OCI-LY7 (cell line): ENCODE data around the gene BICC1. TPM values are rescaled to one million over a fixed set of nuclear protein-coding genes. Genes with fewer than 3 reads are reported as not detected.

ENCODE experiments used
- BruUV-seq: library from RNA; stranded (reverse); fragments of 400-500 nt; replicated peaks from 2 replicates; lab custom pipeline; 2021; lab: Mats Ljungman, UMichigan
- CTCF ChIA-PET: fragments of 300-600 bp; sonication (Branson Sonifier 250); formaldehyde crosslinking; loops from one replicate; lab custom pipeline; 2022; ENCODE audit warnings: antibody characterized with exemption; ENCODE audit not compliant: unreplicated experiment; lab: Charles Lee
- POLR2A ChIA-PET: fragments of 300-600 bp; sonication (Branson Sonifier 250); formaldehyde crosslinking; loops from one replicate; lab custom pipeline; 2022; ENCODE audit warnings: antibody characterized with exemption; lab: Charles Lee
- DNase-seq: peaks from one replicate; pipeline ENCODE4 v3.0.0-alpha.2; 2015; ENCODE audit warnings: low spot score
- H2AFZ ChIP-seq: fragments of 200-600 bp; sonication (generic), shearing (Covaris generic); 2 replicates; pipeline ENCODE4 v1.6.1; 2014; ENCODE audit warnings: mild to moderate bottlenecking, antibody characterized with exemption, low read length, moderate library complexity
- H3K27ac ChIP-seq: fragments of 200-600 bp; sonication (generic); 2 replicates; pipeline ENCODE4 v1.5.1; 2014; ENCODE audit warnings: mixed run types, low read depth, mild to moderate bottlenecking, moderate library complexity, low read length, inconsistent platforms; ENCODE audit not compliant: poor library complexity, severe bottlenecking
- H3K36me3 ChIP-seq: fragments of 200-600 bp; sonication (generic); 2 replicates; pipeline ENCODE4 v1.6.1; 2014; ENCODE audit warnings: mild to moderate bottlenecking, antibody characterized with exemption, low read length, moderate library complexity, mixed read lengths; ENCODE audit not compliant: insufficient read depth
- H3K4me1 ChIP-seq: fragments of 200-600 bp; sonication (generic); 2 replicates; pipeline ENCODE4 v1.5.1; 2014; ENCODE audit warnings: mild to moderate bottlenecking, low read length; ENCODE audit not compliant: insufficient read depth, poor library complexity, severe bottlenecking
- H3K4me2 ChIP-seq: fragments of 200-600 bp; sonication (generic); 2 replicates; pipeline ENCODE4 v1.6.1; 2014; ENCODE audit warnings: mild to moderate bottlenecking, low read length
- H3K4me3 ChIP-seq: fragments of 200-600 bp; sonication (generic); 2 replicates; pipeline ENCODE4 v1.5.1; 2014; ENCODE audit warnings: mild to moderate bottlenecking, low read depth, low read length; ENCODE audit not compliant: poor library complexity, severe bottlenecking
- H3K79me2 ChIP-seq: fragments of 200-600 bp; sonication (generic); 2 replicates; pipeline ENCODE4 v1.6.1; 2016; ENCODE audit warnings: low read depth, mild to moderate bottlenecking, low read length, moderate library complexity, mixed read lengths; ENCODE audit not compliant: insufficient read depth
- H3K9me2 ChIP-seq: fragments of 200-600 bp; sonication (generic); 2 replicates; pipeline ENCODE4 v1.6.1; 2016; ENCODE audit warnings: mild to moderate bottlenecking, low read length, mixed read lengths; ENCODE audit not compliant: insufficient read depth
- H3K9me3 ChIP-seq: fragments of 200-600 bp; sonication (generic); 2 replicates; pipeline ENCODE4 v1.6.1; 2014; ENCODE audit warnings: mild to moderate bottlenecking, mixed run types, low read length, mixed read lengths
- H4K20me1 ChIP-seq: fragments of 200-600 bp; sonication (generic); 2 replicates; pipeline ENCODE4 v1.6.1; 2014; ENCODE audit warnings: mild to moderate bottlenecking, antibody characterized with exemption, low read length, moderate library complexity, mixed read lengths; ENCODE audit not compliant: insufficient read depth
- CTCF ChIP-seq: fragments of 200-600 bp; sonication (generic); conservative IDR thresholded peaks from 2 replicates; pipeline ENCODE4 v1.5.1; 2014; ENCODE audit warnings: mild to moderate bottlenecking, antibody characterized with exemption, low read length, moderate library complexity, mixed read lengths
- EZH2phosphoT487 ChIP-seq: fragments of 200-600 bp; sonication (generic); IDR thresholded peaks from 2 replicates; pipeline ENCODE4 v1.6.1; 2018; ENCODE audit warnings: low read depth, borderline replicate concordance, mild to moderate bottlenecking, mixed run types, antibody characterized with exemption, low read length, moderate library complexity, mixed read lengths
- intact Hi-C: fragments of 100-400 bp; cut with micrococcal nuclease; formaldehyde crosslinking; loops from one replicate; pipeline ENCODE4 v1.10.0; 2022; ENCODE audit not compliant: unreplicated experiment
- total RNA-seq, 2 experiments: library from RNA; depleted of rRNA in 1 of 2; stranded (reverse); fragments of >200 nt in 1 of 2; shearing (Covaris generic) in 1 of 2; gene quantifications; 2 replicates each; pipeline ENCODE4 v1.2.3, GENCODE V29; 2014 to 2022

The BICC1 gene
- total RNA-seq, 2 experiments from 2014 or later: not detected

GRCh38 chr10:58661336-58661735, 148.7 kb downstream of the BICC1 start:
- POLR2A ChIA-PET: no interaction called here
- TF ChIP-seq CTCF: no peak
- H3K9me2 ChIP-seq: no peaks in the 10 kb centered on the region

GRCh38 chr10:58661902-58662301, 149.2 kb downstream of the BICC1 start:
- no peak overlapping the region for H2AFZ ChIP-seq
- BruUV-seq: no TSS peak
- intact Hi-C loops: no loop called here
- TF ChIP-seq EZH2phosphoT487: no peak
- TF ChIP-seq CTCF: no peak
- H3K9me2 ChIP-seq: no peaks in the 10 kb centered on the region
- H4K20me1 ChIP-seq: no peaks in the 10 kb centered on the region
- no peak overlapping the region for H3K4me3 ChIP-seq
- DNase-seq: no peak
- no peak overlapping the region for H3K4me2 ChIP-seq
- H3K36me3 ChIP-seq: no peaks in the 10 kb centered on the region
- CTCF ChIA-PET: no interaction called here
- H3K79me2 ChIP-seq: no peaks in the 10 kb centered on the region
- H3K9me3 ChIP-seq: no peaks in the 10 kb centered on the region
- POLR2A ChIA-PET: no interaction called here
- no peak overlapping the region for H3K27ac ChIP-seq
- H3K4me1 ChIP-seq: no peaks in the 10 kb centered on the region

More at GRCh38 chr10:58661336-58661735, 148.7 kb downstream of the BICC1 start:
- Histone ChIP-seq H3K4me3 (no peak overlapping the region), H3K79me2 (no peaks in the 10 kb centered on the region), H3K4me2 (no peak overlapping the region), H3K9me3 (no peaks in the 10 kb centered on the region), H3K4me1 (no peaks in the 10 kb centered on the region), H2AFZ (no peak overlapping the region), H3K36me3 (no peaks in the 10 kb centered on the region), H3K27ac (no peak overlapping the region), H4K20me1 (no peaks in the 10 kb centered on the region)
- intact Hi-C loops: no loop called here
- no peak for DNase-seq
- CTCF ChIA-PET: no interaction called here
- no TSS peak for BruUV-seq

GRCh38 chr10:58662314-58662713, 149.6 kb downstream of the BICC1 start:
- Histone ChIP-seq H3K9me3 (no peaks in the 10 kb centered on the region), H2AFZ (no peak overlapping the region), H3K79me2 (no peaks in the 10 kb centered on the region), H3K9me2 (no peaks in the 10 kb centered on the region), H3K36me3 (no peaks in the 10 kb centered on the region), H3K4me2 (no peak overlapping the region), H3K27ac (no peak overlapping the region), H3K4me3 (no peak overlapping the region), H4K20me1 (no peaks in the 10 kb centered on the region), H3K4me1 (no peaks in the 10 kb centered on the region)
- ChIA-PET POLR2A (no interaction called here), CTCF (no interaction called here)
- TF ChIP-seq CTCF (no peak), EZH2phosphoT487 (no peak)
- intact Hi-C loops: no loop called here
- BruUV-seq: no TSS peak
- DNase-seq: no peak
